Muscle layer of duodenum (tissue), 2 donors: ENCODE data around the gene LIMD2.
A peak's percentile ranks its signal among the peaks of the same experiment; 100 is the strongest.

ENCODE experiments used
- H3K27ac ChIP-seq: one replicate; pipeline ENCODE4 v1.7.0; 2013; ENCODE audit warnings: mild to moderate bottlenecking, low read length
- H3K27me3 ChIP-seq: one replicate; pipeline ENCODE4 v1.7.0; 2013; ENCODE audit warnings: low read depth, mild to moderate bottlenecking, control low read depth, low read length
- H3K36me3 ChIP-seq, 2 donors: one replicate each; pipeline ENCODE4 v1.7.0; 2013; ENCODE audit warnings: low read length in 2 of 2, control low read depth in 1 of 2, mild to moderate bottlenecking in 1 of 2; ENCODE audit not compliant: insufficient read depth in 2 of 2, control insufficient read depth in 1 of 2
- H3K4me1 ChIP-seq, 2 donors: one replicate each; pipeline ENCODE4 v1.7.0; 2013; ENCODE audit warnings: low read length in 2 of 2, mild to moderate bottlenecking in 2 of 2, control low read depth in 1 of 2, moderate library complexity in 1 of 2; ENCODE audit not compliant: insufficient read depth in 2 of 2, control insufficient read depth in 1 of 2
- H3K4me3 ChIP-seq, 2 donors: one replicate each; pipeline ENCODE4 v1.7.0; 2013; ENCODE audit warnings: low read length in 2 of 2, low read depth in 1 of 2, mild to moderate bottlenecking in 1 of 2
- H3K9me3 ChIP-seq, 2 donors: one replicate each; pipeline ENCODE4 v1.7.0; 2013; ENCODE audit warnings: low read length in 2 of 2, control low read depth in 1 of 2, mild to moderate bottlenecking in 1 of 2; ENCODE audit not compliant: control insufficient read depth in 1 of 2
- donor health status: healthy.

LIMD2 gene

DNA sequence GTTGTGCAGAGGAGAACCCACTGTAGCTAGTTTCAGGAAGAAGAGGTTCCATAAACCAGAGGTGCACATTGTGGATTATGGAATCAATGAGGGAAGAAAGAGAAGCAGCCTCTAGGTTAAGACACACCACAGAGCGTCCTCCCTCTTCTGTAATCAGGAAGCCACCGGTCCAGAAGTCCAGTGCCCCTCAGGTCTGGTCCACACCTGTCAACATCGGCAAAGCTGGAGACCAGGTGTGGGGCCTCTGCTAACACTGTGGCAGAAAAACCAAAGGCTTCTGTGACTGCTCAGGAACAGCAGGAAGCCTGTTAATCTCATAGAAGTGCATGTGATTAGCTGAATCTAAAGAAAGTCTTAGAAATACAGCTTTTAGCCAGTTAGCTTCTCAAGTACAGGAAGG, 23.3 kb downstream of the LIMD2 start:
- peak overlapping the region; percentile 60 for H3K27ac ChIP-seq
- H3K27me3 ChIP-seq: no peaks in the 10 kb centered on the region
- peaks cover 4 to 19% of the 10 kb centered on the region in 2 donors for H3K36me3 ChIP-seq
- peaks cover 21% of the 10 kb centered on the region in 2 donors for H3K4me1 ChIP-seq
- H3K9me3 ChIP-seq: no peaks in the 10 kb centered on the region
- peak overlapping the region in 1 of 2 donors; percentile 43 for H3K4me3 ChIP-seq

DNA sequence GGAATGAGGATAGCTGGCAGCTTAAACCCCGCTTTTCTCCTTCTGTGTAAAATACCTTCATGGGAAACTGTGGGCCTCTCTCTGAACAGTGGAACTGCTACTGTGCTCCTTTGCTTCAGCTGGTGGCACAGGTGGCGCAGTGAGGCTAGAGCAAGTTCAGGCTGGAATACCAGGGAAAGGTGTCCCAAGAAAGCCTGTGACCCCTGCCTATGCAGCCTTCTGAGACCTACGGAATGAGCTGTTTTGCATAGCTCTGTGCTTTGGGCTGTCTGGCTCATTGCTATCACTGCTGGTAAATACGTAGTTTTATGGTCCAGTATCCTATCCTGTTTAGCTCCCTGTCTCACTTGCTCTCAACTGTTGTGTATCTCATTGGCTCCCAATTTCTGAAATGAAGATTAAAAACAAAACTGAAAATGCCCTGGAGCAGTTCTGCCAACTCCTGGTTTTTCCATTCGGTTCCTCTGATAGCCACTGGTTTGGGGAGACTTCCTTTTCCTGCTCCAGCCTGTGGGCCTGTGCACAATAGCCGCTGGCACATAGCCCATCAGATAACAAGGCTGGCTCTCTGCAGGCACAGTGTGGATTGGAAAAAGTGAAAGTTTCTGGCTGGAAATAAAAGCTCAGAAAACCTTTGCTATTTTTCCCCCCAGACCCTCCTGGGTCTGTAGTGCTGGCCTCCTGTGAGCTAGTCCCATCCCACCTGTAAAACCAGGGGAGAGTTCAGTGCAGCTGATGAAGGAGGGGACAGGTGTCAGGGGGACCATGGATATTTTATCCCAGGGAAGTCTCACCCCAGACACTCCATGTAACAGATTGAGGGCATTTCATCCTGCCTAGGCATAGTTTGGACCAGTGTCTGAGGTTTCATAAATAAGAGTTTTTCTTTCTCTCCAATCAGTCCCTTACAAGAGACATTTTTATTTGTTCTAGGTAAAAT, 24.0 kb downstream of the LIMD2 start:
- Histone ChIP-seq H3K4me1 (peaks cover 21% of the 10 kb centered on the region in 2 donors), H3K36me3 (peaks cover 4 to 16% of the 10 kb centered on the region in 2 donors), H3K4me3 (peak overlapping the region in 1 of 2 donors; percentile 43), H3K27me3 (no peaks in the 10 kb centered on the region), H3K27ac (peak overlapping the region; percentile 60), H3K9me3 (no peaks in the 10 kb centered on the region)

DNA sequence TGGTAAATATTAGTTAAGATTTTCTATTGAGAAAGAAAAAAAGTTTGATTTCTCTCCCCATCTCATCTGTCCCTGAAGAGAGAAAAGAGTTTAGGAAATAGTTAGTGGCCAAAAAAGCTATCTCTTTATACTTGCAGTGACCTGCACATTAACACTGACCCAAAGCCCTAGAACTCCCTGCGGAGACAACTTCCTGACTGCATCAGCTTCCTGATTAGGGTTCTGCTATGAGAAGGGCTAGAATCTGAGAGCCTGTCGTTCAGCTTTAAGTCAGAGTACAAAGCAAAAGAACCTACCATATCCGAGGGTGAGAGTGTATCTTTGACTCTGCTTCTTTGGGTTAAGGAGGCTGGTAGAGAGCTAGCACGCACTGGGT, 24.7 kb downstream of the LIMD2 start:
- Histone ChIP-seq H3K36me3 (peaks cover 4 to 16% of the 10 kb centered on the region in 2 donors), H3K9me3 (no peaks in the 10 kb centered on the region), H3K4me1 (peaks cover 21% of the 10 kb centered on the region in 2 donors), H3K4me3 (peak overlapping the region in 1 of 2 donors; percentile 43), H3K27me3 (no peaks in the 10 kb centered on the region), H3K27ac (peak overlapping the region; percentile 60)

DNA sequence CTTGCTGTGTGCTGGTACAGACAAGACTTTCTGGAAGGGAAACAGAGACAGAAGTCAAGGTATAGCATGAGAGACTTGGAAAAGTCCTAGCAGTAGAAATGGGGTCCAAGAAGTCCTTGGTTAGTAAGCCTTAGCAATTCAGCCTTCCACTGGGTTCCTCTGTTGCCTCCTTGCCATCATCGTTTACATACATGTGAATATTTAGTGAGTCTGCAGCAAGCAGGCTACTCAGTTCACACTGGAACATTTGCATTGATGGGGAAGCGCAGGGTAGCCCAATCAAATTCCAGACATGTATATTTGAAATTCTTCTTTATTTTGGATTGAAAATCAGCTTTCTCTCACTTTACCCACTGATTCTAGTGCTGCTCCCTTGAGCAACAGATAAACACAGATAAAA, 27.1 kb downstream of the LIMD2 start:
- Histone ChIP-seq H3K36me3 (peaks cover 14 to 28% of the 10 kb centered on the region in 2 donors), H3K27me3 (no peaks in the 10 kb centered on the region), H3K27ac (no peak overlapping the region), H3K9me3 (no peaks in the 10 kb centered on the region), H3K4me3 (no peak overlapping the region), H3K4me1 (peaks cover 21% of the 10 kb centered on the region in 2 donors)

- no peaks in the 10 kb centered on the region for H3K4me1 ChIP-seq
Measured at GRCh38 chr17:63665527-63666214, 34.3 kb downstream of the LIMD2 start.

DNA sequence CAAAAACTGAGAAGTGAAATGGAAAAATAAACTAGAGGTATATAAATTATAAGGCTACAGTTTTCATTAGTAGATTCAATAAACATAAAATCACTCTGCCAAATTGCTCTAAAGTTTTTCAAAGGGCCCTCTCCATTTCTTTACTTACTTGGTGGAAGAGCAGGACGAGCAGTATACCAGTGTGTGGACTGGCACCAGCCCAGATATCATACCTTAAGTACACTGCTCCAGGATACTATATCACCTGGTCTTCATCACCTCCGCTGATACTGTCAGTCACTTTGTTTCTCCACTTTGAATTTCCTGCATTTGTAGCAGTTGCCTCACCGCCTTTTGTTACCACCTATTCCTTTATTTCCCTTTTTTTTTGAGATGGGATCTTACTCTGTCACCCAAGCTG, 40.1 kb downstream of the LIMD2 start:
- no peaks in the 10 kb centered on the region for H3K9me3 ChIP-seq
- peaks cover 20 to 29% of the 10 kb centered on the region in 2 donors for H3K36me3 ChIP-seq
- no peak overlapping the region for H3K4me3 ChIP-seq
- no peak overlapping the region for H3K27ac ChIP-seq
- no peaks in the 10 kb centered on the region for H3K4me1 ChIP-seq
- H3K27me3 ChIP-seq: no peaks in the 10 kb centered on the region

More at GRCh38 chr17:63665527-63666214, 34.3 kb downstream of the LIMD2 start:
- Histone ChIP-seq H3K27me3 (no peaks in the 10 kb centered on the region), H3K36me3 (peaks cover 20 to 41% of the 10 kb centered on the region in 2 donors), H3K27ac (peak overlapping the region; percentile 35), H3K4me3 (no peak overlapping the region), H3K9me3 (no peaks in the 10 kb centered on the region)

- Histone ChIP-seq H3K27me3 (no peaks in the 10 kb centered on the region), H3K4me3 (no peak overlapping the region), H3K27ac (no peak overlapping the region), H3K4me1 (no peaks in the 10 kb centered on the region), H3K9me3 (no peaks in the 10 kb centered on the region), H3K36me3 (peaks cover 24 to 35% of the 10 kb centered on the region in 2 donors)
Measured at GRCh38 chr17:63658366-63658765, 41.6 kb downstream of the LIMD2 start.

GRCh38 chr17:63657786-63658185, 42.1 kb downstream of the LIMD2 start:
- H3K4me1 ChIP-seq: no peaks in the 10 kb centered on the region
- H3K9me3 ChIP-seq: no peaks in the 10 kb centered on the region
- no peaks in the 10 kb centered on the region for H3K27me3 ChIP-seq
- no peak overlapping the region for H3K4me3 ChIP-seq
- no peak overlapping the region for H3K27ac ChIP-seq
- H3K36me3 ChIP-seq: peaks cover 30 to 31% of the 10 kb centered on the region in 2 donors

GRCh38 chr17:63653050-63653449, 46.9 kb downstream of the LIMD2 start:
- Histone ChIP-seq H3K4me3 (no peak overlapping the region), H3K36me3 (peaks cover 6 to 18% of the 10 kb centered on the region in 2 donors), H3K27ac (no peak overlapping the region)

DNA sequence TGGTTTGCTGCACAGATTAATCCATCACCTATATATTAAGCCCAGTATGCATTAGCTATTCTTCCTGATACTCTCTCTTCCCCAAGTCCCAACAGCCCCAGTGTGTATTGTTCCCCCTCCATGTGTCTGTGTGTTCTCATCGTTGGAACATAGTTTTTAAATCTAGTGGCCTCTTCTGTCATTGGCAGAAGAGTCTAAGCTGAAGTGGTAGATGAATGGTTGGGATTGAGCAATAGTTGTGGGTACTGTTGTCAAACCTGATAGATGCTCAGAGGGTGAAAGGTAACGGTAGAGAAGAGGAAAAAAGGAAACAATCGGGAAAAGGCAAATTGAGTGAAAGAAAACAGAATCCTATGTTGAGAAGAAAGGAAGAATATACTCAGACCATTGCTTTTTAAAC, 47.8 kb downstream of the LIMD2 start:
- Histone ChIP-seq H3K4me3 (no peak overlapping the region), H3K36me3 (peaks cover 6 to 20% of the 10 kb centered on the region in 2 donors), H3K9me3 (no peaks in the 10 kb centered on the region), H3K27ac (no peak overlapping the region), H3K27me3 (no peaks in the 10 kb centered on the region), H3K4me1 (peaks cover 0 to 9% of the 10 kb centered on the region in 2 donors)

More at GRCh38 chr17:63653050-63653449, 46.9 kb downstream of the LIMD2 start:
- H3K9me3 ChIP-seq: no peaks in the 10 kb centered on the region
- no peaks in the 10 kb centered on the region for H3K27me3 ChIP-seq
- no peaks in the 10 kb centered on the region for H3K4me1 ChIP-seq

- H3K4me3 ChIP-seq: no peak overlapping the region
- H3K36me3 ChIP-seq: peaks cover 6 to 30% of the 10 kb centered on the region in 2 donors
- peaks cover 0 to 12% of the 10 kb centered on the region in 2 donors for H3K4me1 ChIP-seq
- H3K9me3 ChIP-seq: no peaks in the 10 kb centered on the region
- H3K27ac ChIP-seq: no peak overlapping the region
- no peaks in the 10 kb centered on the region for H3K27me3 ChIP-seq
Measured at GRCh38 chr17:63649813-63650212, 50.1 kb downstream of the LIMD2 start.
